GM13976 (cell line): Measurements from ENCODE around the gene RAB40C.

ENCODE experiments used
- DNase-seq: peaks from one replicate; pipeline ENCODE4 v3.0.0; 2012; ENCODE audit warnings: low spot score
- in situ Hi-C: fragments of 300-500 bp; cut with MboI; formaldehyde crosslinking; loops from one replicate; pipeline ENCODE4 v1.12.0; 2022; ENCODE audit warnings: low sequenced_read_pairs, mixed read lengths, inconsistent platforms; ENCODE audit not compliant: unreplicated experiment
- TF ChIP-seq, protein P1 (sequence below): IDR thresholded peaks from 2 replicates; pipeline ENCODE4 v1.5.1; 2012; ENCODE audit warnings: borderline replicate concordance, mild to moderate bottlenecking; ENCODE audit not compliant: insufficient read depth; ENCODE audit errors: extremely low read depth, missing control alignments, control extremely low read depth

Gene RAB40C

DNA sequence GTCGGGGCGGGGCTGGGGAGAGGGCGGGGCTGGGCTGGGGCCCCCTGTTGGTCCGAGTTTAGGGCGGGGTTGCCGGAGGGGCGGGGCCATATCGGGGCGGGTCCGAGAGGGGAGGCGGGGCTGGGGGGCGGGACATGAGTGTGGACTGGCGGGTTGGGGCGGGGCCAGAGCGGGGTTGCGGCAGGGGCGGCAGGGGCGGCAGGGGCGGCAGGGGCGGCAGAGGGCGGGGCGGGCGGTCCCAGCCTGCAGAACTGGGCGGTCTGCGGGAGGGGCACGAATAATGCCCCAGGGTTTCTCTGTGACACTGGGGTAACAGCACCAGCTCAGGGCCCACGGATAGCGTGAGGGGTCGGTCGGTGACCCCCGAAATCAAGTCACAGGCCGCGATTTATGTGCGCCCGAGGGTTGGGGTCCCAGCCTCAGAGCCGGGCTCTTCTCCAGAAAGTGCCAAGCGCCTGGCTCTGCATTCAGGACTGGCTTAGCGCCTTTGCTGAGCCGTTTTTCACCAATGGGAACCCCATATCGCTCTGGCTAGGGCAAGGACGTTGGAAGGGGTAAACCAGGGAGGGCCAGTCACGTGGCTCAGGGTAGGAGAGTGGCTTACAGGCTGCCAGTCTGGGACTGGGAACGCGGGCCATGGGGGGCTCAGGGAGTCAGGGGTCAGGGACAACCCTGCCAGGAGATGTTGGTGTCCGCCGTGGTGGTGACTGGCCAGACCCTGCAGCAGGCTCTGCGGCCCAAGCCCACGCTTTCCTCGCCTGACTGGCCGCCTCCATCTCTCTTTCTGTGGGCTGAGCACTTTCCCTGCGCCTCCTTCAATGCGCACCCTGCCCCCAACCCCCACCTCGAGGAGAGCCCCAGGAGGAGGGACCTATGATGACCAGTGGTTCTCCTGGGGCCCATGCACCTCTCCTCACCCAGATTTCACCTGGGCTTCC, 47.5 kb downstream of the RAB40C start:
- DNase-seq: peak; percentile 100
- TF ChIP-seq, protein P1, sequence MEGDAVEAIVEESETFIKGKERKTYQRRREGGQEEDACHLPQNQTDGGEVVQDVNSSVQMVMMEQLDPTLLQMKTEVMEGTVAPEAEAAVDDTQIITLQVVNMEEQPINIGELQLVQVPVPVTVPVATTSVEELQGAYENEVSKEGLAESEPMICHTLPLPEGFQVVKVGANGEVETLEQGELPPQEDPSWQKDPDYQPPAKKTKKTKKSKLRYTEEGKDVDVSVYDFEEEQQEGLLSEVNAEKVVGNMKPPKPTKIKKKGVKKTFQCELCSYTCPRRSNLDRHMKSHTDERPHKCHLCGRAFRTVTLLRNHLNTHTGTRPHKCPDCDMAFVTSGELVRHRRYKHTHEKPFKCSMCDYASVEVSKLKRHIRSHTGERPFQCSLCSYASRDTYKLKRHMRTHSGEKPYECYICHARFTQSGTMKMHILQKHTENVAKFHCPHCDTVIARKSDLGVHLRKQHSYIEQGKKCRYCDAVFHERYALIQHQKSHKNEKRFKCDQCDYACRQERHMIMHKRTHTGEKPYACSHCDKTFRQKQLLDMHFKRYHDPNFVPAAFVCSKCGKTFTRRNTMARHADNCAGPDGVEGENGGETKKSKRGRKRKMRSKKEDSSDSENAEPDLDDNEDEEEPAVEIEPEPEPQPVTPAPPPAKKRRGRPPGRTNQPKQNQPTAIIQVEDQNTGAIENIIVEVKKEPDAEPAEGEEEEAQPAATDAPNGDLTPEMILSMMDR: no peak
- in situ Hi-C loops: no loop called here

DNA sequence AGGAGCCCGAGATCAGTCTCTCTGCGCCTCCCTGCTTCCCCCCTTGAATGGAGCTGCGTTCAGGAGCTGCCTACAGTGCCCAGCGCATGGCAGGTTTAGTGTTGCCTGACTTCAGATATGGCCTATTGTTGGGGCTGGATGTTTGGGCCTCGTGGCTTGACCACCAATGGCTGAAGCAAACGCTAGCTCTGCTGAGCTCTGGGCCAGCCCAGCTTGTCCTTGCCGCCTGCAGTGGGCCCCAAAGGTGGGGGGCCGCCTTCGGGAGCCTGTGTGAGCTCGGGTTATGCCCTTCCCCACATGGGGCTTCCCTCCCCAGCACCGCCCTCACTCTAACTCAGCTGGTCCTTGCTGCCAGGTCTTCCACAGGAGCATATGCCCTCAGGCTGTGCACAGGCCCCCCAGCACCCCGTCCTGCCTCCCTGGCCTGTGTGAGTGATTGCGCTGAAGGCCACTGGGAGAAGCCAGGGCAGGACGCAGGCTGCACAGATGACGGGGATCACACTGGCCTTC, 48.2 kb downstream of the RAB40C start:
- in situ Hi-C loops: no loop called here
- DNase-seq: no peak
- TF ChIP-seq, protein P1: no peak

DNA sequence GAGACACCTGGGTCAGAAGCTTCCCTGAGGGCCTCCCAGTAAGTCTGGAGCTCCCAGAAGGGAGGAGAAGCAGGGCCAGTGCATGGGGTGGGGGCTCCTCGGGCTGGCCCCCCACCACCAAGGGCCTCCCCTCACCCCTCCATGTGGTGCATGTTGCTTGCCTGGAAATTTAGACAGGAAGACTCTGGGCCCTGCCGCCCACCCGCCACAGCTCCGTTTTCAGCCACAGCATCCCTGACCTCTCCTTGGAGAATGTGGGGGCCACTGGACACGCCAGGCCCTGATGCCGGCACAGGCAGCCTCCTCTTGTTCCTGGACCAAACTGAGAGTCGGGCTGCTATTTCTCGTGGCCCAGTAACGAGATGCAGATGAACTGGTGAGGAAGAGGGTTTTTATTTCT, 49.0 kb downstream of the RAB40C start:
- TF ChIP-seq, protein P1: no peak
- in situ Hi-C loops: no loop called here
- no peak for DNase-seq

DNA sequence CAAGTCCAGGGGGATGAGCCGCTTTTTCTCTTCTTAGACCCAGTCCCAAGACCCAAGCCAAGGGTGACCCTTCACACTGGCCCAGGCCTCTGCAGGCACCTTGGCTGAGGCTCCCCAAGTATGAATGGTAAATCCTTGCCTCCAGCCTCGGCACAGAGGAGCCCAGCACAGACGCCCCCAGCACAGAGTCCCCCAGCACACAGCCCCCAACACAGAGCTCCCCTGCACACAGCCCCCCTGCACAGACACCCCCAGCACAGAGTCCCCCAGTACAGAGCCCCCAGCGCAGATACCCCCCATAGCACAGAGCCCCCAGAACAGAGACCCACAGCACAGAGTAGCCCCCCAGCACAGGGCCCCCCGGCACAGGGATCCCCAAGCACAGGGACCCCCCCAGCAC, 50.7 kb downstream of the RAB40C start:
- in situ Hi-C loops: no loop called here
- DNase-seq: no peak
- TF ChIP-seq, protein P1: no peak

DNA sequence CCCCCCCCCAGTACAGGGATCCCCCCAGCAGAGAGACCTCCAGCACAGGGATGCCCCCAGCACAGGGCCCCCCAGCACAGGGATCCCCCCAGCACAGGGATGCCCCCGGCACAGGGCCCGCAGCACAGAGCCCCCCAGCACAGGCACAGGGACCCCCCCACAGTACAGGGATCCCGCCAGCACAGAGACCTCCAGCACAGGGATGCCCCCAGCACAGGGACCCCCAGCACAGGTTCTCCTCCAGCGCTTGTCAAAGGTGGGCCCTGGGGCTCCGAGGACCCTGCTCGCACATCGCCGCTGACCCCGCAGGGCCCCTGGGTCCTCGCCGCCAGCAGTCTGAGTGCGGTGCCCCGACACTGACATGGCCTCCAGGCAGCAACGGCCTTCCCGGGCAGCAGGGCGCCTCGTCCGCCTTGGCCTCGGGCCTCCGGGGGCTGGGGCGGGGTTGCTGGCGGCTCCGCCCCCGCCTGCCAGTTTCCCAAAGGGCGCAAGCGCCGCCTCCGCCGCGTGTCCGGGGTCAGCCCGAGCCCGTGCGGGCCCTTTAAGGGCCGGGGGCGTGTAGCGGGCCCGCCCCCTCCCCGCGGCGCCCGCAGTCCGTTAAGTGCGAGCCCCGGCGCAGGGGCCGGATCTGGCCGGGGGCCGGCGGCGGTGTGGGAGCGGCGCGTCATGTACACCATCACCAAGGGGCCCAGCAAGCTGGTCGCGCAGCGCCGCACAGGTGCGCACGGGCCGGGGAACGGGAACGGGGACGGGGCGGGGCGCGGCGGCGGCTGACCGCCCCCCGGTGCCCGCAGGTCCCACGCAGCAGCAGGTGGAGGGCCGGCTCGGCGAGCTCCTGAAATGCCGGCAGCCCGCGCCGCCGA, 51.7 kb downstream of the RAB40C start, which contains the start of gene MCRIP2:
TSS of gene MCRIP2 (plus strand) at position 503 of the 863 bp plus-strand sequence. CDS start at position 667, 164 bp downstream.
- TF ChIP-seq, protein P1: no peak
- peak; percentile 94 for DNase-seq
- in situ Hi-C loops: no loop called here
